ENCODE results near the gene CMSS1.

- no peak for TF ChIP-seq CTCF (IDR thresholded peaks at IDR 0.05; ENCODE audit: poor library complexity, severe bottlenecking)
- no peak for TF ChIP-seq SMC3 (conservative IDR thresholded peaks at IDR 0.05; ENCODE audit: poor library complexity)
- TF ChIP-seq EZH2 (IDR thresholded peaks at IDR 0.05; ENCODE audit: borderline replicate concordance, insufficient read depth, low read length, poor library complexity, severe bottlenecking): no peak
- TF ChIP-seq POLR2AphosphoS5 (IDR thresholded peaks at IDR 0.05): no peak
- TF ChIP-seq MXI1 (conservative IDR thresholded peaks at IDR 0.05; ENCODE audit: poor library complexity, severe bottlenecking): no peak
- no peak for TF ChIP-seq RAD21 (conservative IDR thresholded peaks at IDR 0.05)
These were observed 111.4 kb downstream of the CMSS1 start for GRCh38 chr3:99928771-99929744.
